GM15510 (cell line): Measurements from ENCODE around the gene MYL9.

Source experiments
- POLR2A ChIP-seq: IDR thresholded peaks from 3 replicates; pipeline ENCODE4 v1.6.1; 2011; ENCODE audit warnings: borderline replicate concordance; ENCODE audit not compliant: insufficient read length; ENCODE audit errors: extremely low read depth

MYL9 gene

GRCh38 chr20:36541227-36541767 lies at the start of gene MYL9:
MYL9 (plus strand) TSS chr20:36541519; CDS start chr20:36544885, 3,366 bp downstream.
- TF ChIP-seq POLR2A: no peak

GRCh38 chr20:36491901-36492617 lies 49.3 kb upstream of the MYL9 start:
- TF ChIP-seq POLR2A: no peak

GRCh38 chr20:36493051-36493800 lies 48.1 kb upstream of the MYL9 start:
- TF ChIP-seq POLR2A: no peak

GRCh38 chr20:36493801-36494114 lies 47.6 kb upstream of the MYL9 start:
- no peak for TF ChIP-seq POLR2A

GRCh38 chr20:36496707-36497669 lies 44.3 kb upstream of the MYL9 start:
- no peak for TF ChIP-seq POLR2A

GRCh38 chr20:36497856-36498255 lies 43.5 kb upstream of the MYL9 start:
- no peak for TF ChIP-seq POLR2A

GRCh38 chr20:36498386-36499179 lies 42.7 kb upstream of the MYL9 start:
- no peak for TF ChIP-seq POLR2A

- TF ChIP-seq POLR2A: no peak
Measured at GRCh38 chr20:36499211-36499610, 42.1 kb upstream of the MYL9 start.

GRCh38 chr20:36499723-36500501 lies 41.4 kb upstream of the MYL9 start:
- TF ChIP-seq POLR2A: no peak

- no peak for TF ChIP-seq POLR2A
Measured at GRCh38 chr20:36501367-36502006, 39.8 kb upstream of the MYL9 start.

GRCh38 chr20:36504295-36504694 lies 37.0 kb upstream of the MYL9 start:
- TF ChIP-seq POLR2A: no peak

- TF ChIP-seq POLR2A: no peak
Measured at GRCh38 chr20:36506253-36506652, 35.1 kb upstream of the MYL9 start.

- TF ChIP-seq POLR2A: no peak
Measured at GRCh38 chr20:36507746-36508145, 33.6 kb upstream of the MYL9 start.
